Skin of body (tissue), 2 donors: ENCODE results near the gene ZNF512B. TPM values are rescaled to one million over a fixed set of nuclear protein-coding genes. Genes with fewer than 3 reads are reported as not detected.
"Not testable (repeated sequence)": the region's sequence is repeated elsewhere in the genome, so short reads cannot be mapped to it uniquely, and the experiment has no call there.

Experiments
- DNase-seq: peaks from one replicate; lab custom pipeline; 2025; lab: John Stamatoyannopoulos, UW
- total RNA-seq: library from RNA; depleted of rRNA; stranded (reverse); fragments of >200 nt; gene quantifications from one replicate; pipeline ENCODE4 v1.2.3, GENCODE V29; 2014

ZNF512B gene
- total RNA-seq, 1 donor from 2014 or later = 9.7 TPM

- no peak for DNase-seq
These were observed 8.1 kb upstream of the ZNF512B start for GRCh38 chr20:63977739-63978276.

GRCh38 chr20:63976980-63977738 lies 7.4 kb upstream of the ZNF512B start:
- DNase-seq = no peak

- DNase-seq = not testable (repeated sequence)
These were observed 6.8 kb upstream of the ZNF512B start for GRCh38 chr20:63976511-63976910.

- no peak for DNase-seq
These were observed 4.9 kb upstream of the ZNF512B start for GRCh38 chr20:63974402-63975200.

- peak; percentile 63 for DNase-seq
These were observed 4.1 kb upstream of the ZNF512B start for GRCh38 chr20:63973636-63974401.

- no peak for DNase-seq
These were observed 3.4 kb upstream of the ZNF512B start for GRCh38 chr20:63973160-63973479.

GRCh38 chr20:63972312-63973159 lies 2.8 kb upstream of the ZNF512B start:
- no peak for DNase-seq

- not testable (repeated sequence) for DNase-seq
These were observed 2.2 kb upstream of the ZNF512B start for GRCh38 chr20:63971960-63972311.

GRCh38 chr20:63970714-63971431 lies 1.1 kb upstream of the ZNF512B start:
- no peak for DNase-seq

- DNase-seq = no peak
These were observed 586 bp downstream of the ZNF512B start for GRCh38 chr20:63968928-63969760.

- DNase-seq = no peak
These were observed 1.4 kb downstream of the ZNF512B start for GRCh38 chr20:63968136-63968927.

- no peak for DNase-seq
These were observed 2.2 kb downstream of the ZNF512B start for GRCh38 chr20:63967330-63968135.

GRCh38 chr20:63966944-63967322 lies 2.8 kb downstream of the ZNF512B start:
- no peak for DNase-seq

- no peak for DNase-seq
These were observed 3.4 kb downstream of the ZNF512B start for GRCh38 chr20:63966172-63966943.

- no peak for DNase-seq
These were observed 5.3 kb downstream of the ZNF512B start for GRCh38 chr20:63964412-63964811.

GRCh38 chr20:63963784-63964301 lies 5.9 kb downstream of the ZNF512B start:
- no peak for DNase-seq

- DNase-seq = no peak
These were observed 6.4 kb downstream of the ZNF512B start for GRCh38 chr20:63963348-63963741.
